NCI-H526 (cell line): Measurements from ENCODE around the gene OAS3.
"Not testable (repeated sequence)": the region's sequence is repeated elsewhere in the genome, so short reads cannot be mapped to it uniquely, and the experiment has no call there.

Experiments
- DNase-seq, 2 experiments: peaks; one replicate each; lab custom pipeline; 2025; lab: John Stamatoyannopoulos, UW

OAS3 gene

DNA sequence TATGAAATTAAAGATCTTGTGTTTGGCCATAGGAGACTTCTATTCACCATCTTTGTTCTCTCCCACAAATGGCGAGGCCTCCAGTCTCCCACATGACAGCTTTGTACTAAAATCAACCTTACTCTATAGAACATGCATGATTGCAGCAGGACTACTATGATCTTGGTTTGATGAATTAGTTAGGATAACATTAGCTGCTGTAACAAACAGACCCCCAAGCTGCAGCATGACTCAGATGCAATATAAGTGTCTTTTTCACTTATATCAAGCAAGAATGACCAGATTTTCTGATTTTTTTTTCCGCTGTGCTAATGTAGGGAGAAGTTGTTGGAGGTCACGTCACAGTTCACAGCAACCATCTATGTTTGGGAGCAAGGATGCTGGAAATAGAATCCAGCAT lies 10.8 kb upstream of the OAS3 start:
- DNase-seq: no peak

DNA sequence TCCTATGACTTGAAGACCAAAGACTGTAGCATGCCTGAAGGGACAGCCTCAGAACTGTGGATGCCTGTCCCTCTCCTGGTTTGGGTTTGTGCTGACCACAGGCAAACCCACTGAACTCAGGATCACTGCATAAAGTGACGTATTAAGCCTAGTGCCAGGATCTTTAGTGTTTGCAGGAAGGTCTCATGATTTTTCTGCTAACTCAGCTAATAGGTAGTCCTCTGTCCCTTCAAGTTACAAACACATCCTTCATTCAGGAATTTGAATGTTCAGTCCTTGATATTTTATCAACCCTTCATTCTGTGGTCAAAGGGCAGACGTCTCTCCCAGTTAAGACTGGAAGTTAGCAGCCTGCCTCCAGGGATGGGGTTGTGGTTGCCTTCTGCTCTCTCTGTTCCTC lies 10.3 kb upstream of the OAS3 start:
- no peak for DNase-seq

DNA sequence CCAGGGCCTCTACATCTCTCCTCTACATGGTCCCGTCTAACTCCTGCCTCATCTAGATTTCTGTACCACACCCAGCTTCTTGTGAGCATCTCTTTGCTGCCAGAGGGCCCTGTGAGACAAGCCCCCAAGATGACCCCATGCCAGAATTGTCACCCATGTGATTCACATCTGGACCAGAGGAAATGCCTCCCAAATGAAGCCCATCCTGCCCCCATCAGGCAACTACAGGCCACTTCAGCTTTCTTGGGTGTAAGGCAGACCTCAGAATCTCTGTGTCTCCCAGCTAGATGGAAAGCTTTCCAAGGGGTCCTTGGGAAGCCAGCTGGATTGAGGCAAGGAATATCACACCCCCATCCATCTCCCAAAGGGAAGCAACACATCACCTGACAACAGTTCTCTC lies 9.3 kb upstream of the OAS3 start:
- no peak for DNase-seq

- DNase-seq: no peak
Observed at GRCh38 chr12:112929715-112930114, 8.6 kb upstream of the OAS3 start.

GRCh38 chr12:112930350-112930749 lies 7.9 kb upstream of the OAS3 start:
- no peak for DNase-seq

DNA sequence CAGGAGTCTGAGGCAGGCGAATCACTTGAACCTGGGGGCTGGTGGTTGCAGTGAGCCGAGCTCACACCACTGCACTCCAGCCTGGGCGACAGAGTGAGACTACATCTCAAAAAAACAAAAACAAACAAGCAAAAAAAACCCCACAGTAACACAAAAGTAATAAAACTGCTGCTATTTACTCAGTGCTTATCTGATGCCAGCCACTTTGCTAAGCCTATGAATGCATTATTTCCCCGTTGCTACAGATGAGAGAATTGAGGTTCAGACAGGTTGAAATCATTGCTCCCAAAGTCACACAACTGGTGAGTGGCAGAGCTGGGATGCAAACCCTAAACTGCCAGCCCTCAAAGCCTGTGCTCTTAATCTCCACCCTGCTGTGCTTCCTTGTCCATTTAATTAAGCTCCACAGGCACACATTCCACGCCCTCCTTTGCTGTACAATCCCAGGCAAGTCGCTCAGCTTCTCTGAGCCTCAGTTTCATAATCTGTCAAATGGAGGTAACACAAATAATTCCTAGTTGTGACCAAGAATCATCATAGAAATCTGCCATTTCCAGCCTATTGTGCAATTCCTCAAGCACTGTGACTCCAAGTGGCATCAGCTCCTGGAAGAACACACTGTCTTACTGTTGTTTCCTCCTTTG lies 5.7 kb upstream of the OAS3 start:
- DNase-seq: no peak

DNA sequence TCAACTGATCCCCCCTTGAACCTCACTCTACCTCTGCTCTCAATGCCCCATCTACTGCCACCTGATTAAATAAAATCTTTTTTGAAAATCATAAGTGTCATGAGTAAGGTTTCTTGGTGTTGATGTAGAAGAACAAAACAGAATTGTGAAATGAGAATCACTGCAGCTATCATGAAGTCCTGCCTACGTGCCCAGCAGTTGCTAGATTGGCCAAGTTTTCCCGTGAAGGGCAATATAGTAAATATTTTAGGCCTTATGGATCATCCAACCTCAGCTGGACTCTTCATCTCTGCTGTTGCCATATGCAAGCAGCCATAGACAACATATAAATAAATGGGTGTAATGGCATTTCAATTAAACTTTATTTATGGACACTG lies 5.2 kb upstream of the OAS3 start:
- DNase-seq: no peak

DNA sequence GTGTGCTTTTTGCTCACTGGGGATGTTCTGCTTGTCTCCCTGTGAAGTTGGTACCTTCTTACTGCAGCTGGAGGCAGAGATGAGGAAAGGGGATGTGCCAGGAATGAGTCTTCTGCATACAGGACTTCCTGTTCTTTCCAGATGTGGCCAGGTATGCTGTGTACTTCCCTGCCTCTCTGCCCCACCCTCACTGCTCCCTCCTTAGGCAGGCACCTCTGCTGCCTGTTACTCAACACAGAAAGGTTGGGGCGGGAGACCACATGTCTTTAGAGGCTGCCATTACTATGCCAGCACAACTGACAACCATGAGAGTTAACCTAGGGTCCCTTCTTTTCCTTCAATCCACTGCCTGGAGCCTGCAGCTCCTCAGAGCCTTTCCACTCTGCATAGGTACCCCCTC lies 2.0 kb upstream of the OAS3 start:
- no peak for DNase-seq

GRCh38 chr12:112936927-112937326 lies 1.3 kb upstream of the OAS3 start:
- DNase-seq: no peak

DNA sequence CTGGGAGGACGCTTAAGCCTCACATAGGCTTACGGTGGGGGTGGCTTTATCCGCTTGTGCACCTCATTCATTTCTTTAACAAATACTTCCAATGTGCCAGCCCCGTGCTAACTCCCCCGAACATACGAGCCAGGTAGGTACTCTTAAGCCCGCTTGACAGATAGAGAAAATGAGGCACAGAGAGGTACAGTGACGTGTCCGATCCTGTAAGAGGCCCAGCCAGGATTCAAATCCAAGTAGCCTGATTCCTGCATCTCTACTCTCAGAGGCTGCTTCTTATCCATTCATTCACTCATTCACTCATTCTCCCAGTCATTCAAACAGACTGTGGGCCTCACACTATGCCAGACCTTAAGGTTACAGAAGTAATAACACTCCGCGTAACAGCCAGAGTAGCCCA lies 477 bp downstream of the OAS3 start:
- no peak for DNase-seq

GRCh38 chr12:112939761-112940381 lies 1.6 kb downstream of the OAS3 start:
- DNase-seq: no peak

DNA sequence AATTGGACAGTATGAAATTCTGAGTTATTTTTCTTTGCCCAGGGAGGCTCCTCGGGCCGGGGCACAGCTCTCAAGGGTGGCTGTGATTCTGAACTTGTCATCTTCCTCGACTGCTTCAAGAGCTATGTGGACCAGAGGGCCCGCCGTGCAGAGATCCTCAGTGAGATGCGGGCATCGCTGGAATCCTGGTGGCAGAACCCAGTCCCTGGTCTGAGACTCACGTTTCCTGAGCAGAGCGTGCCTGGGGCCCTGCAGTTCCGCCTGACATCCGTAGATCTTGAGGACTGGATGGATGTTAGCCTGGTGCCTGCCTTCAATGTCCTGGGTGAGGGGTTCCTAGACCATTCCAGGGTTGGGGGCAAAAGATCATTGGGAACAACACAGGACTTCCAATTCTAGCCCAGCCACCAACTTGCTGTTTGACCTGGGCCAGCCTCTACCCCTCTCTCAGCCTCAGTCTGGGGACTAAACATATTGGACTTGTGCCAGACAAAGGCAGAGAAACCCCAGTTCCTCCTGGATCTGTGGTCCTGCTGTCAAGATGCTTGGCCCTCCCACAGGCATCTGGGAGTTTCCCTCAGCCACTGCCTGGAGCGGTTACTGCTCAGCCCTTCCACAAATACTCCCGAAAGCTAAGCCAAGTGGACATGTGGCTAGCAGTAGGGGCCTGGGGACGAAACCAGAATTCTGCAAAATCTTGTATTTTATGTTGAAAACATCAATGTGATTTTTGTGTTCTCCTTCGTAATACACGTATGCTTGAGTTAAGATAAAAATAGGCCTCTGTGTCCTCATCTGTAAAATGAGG lies 3.5 kb downstream of the OAS3 start:
- DNase-seq: no peak

DNA sequence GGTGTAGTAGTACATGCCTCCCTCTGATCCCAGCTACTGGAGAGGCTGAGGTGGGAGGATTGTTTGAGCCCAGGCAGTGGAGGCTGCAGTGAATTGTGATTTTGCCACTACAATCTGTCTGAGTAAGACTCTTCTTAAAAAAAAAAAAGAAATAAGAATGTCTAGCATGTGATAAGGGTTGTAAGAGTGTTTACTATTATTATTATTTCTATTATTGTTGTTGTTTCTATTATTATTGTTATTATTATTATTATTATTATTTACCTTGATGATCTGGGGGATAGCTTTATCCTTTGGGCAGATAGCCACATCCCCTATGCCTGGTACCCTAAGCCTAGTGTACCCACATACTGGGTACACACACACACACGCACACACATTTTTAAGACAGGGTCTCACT lies 4.3 kb downstream of the OAS3 start:
- DNase-seq: no peak

- no peak for DNase-seq
Observed at GRCh38 chr12:112944024-112944690, 5.9 kb downstream of the OAS3 start.

- DNase-seq: no peak
Observed at GRCh38 chr12:112945515-112945914, 7.2 kb downstream of the OAS3 start.

- no peak for DNase-seq
Observed at GRCh38 chr12:112946236-112947000, 8.1 kb downstream of the OAS3 start.

GRCh38 chr12:112947314-112947713 lies 9.0 kb downstream of the OAS3 start:
- no peak for DNase-seq

GRCh38 chr12:112947761-112948160 lies 9.5 kb downstream of the OAS3 start:
- DNase-seq: no peak

DNA sequence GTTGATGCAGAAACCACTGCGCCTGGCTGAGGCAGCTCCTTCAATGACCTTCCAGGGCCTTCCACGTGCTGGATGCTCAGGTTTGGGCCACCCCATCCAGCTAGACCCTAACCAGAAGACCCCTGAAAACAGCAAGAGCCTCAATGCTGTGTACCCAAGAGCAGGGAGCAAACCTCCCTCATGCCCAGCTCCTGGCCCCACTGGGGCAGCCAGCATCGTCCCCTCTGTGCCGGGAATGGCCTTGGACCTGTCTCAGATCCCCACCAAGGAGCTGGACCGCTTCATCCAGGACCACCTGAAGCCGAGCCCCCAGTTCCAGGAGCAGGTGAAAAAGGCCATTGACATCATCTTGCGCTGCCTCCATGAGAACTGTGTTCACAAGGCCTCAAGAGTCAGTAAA lies 10.5 kb downstream of the OAS3 start:
- no peak for DNase-seq

DNA sequence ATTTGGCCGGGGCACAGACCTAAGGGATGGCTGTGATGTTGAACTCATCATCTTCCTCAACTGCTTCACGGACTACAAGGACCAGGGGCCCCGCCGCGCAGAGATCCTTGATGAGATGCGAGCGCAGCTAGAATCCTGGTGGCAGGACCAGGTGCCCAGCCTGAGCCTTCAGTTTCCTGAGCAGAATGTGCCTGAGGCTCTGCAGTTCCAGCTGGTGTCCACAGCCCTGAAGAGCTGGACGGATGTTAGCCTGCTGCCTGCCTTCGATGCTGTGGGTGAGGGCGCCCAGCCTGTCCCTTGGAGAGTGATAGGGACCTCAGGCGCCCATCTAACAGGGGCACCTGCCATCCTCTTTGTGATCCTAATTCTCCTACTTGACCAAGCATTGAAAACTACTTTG lies 12.4 kb downstream of the OAS3 start:
- no peak for DNase-seq

DNA sequence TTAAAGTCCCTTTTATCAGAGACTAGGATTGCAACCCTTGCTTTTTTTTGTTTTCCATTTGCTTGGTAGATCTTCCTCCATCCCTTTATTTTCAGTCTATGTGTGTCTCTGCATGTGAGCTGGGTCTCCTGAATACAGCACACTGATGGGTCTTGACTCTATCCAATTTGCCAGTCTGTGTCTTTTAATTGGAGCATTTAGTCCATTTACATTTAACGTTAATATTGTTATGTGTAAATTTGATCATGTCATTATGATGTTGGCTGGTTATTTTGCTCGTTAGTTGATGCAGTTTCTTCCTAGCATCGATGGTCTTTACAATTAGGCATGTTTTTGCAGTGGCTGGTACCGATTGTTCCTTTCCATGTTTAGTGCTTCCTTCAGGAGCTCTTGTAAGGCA lies 18.9 kb downstream of the OAS3 start:
- not testable (repeated sequence) for DNase-seq

DNA sequence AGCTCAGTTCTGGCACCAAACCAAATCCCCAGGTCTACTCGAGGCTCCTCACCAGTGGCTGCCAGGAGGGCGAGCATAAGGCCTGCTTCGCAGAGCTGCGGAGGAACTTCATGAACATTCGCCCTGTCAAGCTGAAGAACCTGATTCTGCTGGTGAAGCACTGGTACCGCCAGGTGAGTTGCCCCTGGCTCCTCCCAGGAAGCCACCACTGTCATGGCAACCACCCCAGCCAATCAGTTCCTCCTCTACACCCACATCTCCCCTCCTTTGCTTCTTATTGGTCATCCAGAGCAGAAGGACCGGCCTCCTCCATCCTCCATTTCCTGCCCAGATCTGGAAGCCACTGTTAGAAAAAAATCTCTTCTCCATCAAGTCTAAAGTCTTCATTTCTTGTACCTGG lies 22.8 kb downstream of the OAS3 start:
- DNase-seq: no peak
